IMR-90 (cell line): ENCODE measurements around the gene ADGRL3.

ENCODE experiments used
- POLR2A ChIP-seq: IDR thresholded peaks from 2 replicates; pipeline ENCODE4 v1.6.1; 2012; ENCODE audit warnings: mild to moderate bottlenecking, low read depth, low read length
- TF ChIP-seq, protein P1 (sequence below): conservative IDR thresholded peaks from 2 replicates; pipeline ENCODE4 v1.5.1; 2012; ENCODE audit warnings: mild to moderate bottlenecking, low read depth, low read length, improper control_type of control experiment
- TF ChIP-seq, protein P2 (sequence below): fragments of 150-350 bp; IDR thresholded peaks from 2 replicates; pipeline ENCODE4 v1.6.1; 2017; ENCODE audit warnings: mild to moderate bottlenecking, antibody characterized with exemption, low read length, low read depth

GRCh38 chr4:61277785-61278760, 77.9 kb downstream of the ADGRL3 start:
- TF ChIP-seq, protein P1, sequence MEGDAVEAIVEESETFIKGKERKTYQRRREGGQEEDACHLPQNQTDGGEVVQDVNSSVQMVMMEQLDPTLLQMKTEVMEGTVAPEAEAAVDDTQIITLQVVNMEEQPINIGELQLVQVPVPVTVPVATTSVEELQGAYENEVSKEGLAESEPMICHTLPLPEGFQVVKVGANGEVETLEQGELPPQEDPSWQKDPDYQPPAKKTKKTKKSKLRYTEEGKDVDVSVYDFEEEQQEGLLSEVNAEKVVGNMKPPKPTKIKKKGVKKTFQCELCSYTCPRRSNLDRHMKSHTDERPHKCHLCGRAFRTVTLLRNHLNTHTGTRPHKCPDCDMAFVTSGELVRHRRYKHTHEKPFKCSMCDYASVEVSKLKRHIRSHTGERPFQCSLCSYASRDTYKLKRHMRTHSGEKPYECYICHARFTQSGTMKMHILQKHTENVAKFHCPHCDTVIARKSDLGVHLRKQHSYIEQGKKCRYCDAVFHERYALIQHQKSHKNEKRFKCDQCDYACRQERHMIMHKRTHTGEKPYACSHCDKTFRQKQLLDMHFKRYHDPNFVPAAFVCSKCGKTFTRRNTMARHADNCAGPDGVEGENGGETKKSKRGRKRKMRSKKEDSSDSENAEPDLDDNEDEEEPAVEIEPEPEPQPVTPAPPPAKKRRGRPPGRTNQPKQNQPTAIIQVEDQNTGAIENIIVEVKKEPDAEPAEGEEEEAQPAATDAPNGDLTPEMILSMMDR: no peak
- TF ChIP-seq, protein P2, sequence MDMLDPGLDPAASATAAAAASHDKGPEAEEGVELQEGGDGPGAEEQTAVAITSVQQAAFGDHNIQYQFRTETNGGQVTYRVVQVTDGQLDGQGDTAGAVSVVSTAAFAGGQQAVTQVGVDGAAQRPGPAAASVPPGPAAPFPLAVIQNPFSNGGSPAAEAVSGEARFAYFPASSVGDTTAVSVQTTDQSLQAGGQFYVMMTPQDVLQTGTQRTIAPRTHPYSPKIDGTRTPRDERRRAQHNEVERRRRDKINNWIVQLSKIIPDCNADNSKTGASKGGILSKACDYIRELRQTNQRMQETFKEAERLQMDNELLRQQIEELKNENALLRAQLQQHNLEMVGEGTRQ: no peak
- no peak for TF ChIP-seq POLR2A
